Osteoblast (primary cell): ENCODE results near the gene IL17RC. TPM values are rescaled to one million over a fixed set of nuclear protein-coding genes. Genes with fewer than 3 reads are reported as not detected.

ENCODE experiments used
- DNase-seq: peaks from one replicate; pipeline ENCODE4 v3.0.0; 2011; ENCODE audit warnings: low spot score, mixed read lengths; ENCODE audit not compliant: insufficient read length; ENCODE audit errors: missing footprints
- H2AFZ ChIP-seq: 2 replicates; pipeline ENCODE4 v1.6.0; 2011; ENCODE audit warnings: mild to moderate bottlenecking, low read length
- H3K27ac ChIP-seq: 2 replicates; pipeline ENCODE4 v1.5.1; 2011; ENCODE audit warnings: mild to moderate bottlenecking, low read depth, low read length, moderate library complexity
- H3K27me3 ChIP-seq: 2 replicates; pipeline ENCODE4 v1.6.0; 2012; ENCODE audit warnings: mild to moderate bottlenecking, control low read depth, inconsistent platforms, low read length, moderate library complexity; ENCODE audit not compliant: insufficient read depth
- H3K36me3 ChIP-seq: 2 replicates; pipeline ENCODE4 v1.5.1; 2011; ENCODE audit warnings: mild to moderate bottlenecking, low read length, control low read depth, moderate library complexity; ENCODE audit not compliant: insufficient read depth
- H3K4me1 ChIP-seq: 2 replicates; pipeline ENCODE4 v1.5.1; 2011; ENCODE audit warnings: mild to moderate bottlenecking, low read length, control low read depth, moderate library complexity; ENCODE audit not compliant: insufficient read depth
- H3K4me2 ChIP-seq: 2 replicates; pipeline ENCODE4 v1.6.0; 2011; ENCODE audit warnings: mild to moderate bottlenecking, low read length; ENCODE audit not compliant: insufficient read depth
- H3K4me3 ChIP-seq: fragments of 200-600 bp; sonication (generic); 3 replicates; pipeline ENCODE4 v1.5.1; 2012; ENCODE audit warnings: mild to moderate bottlenecking, low read length, inconsistent platforms; ENCODE audit not compliant: insufficient read depth
- H3K79me2 ChIP-seq: 2 replicates; pipeline ENCODE4 v1.6.0; 2012; ENCODE audit warnings: mild to moderate bottlenecking, low read length, control low read depth, inconsistent platforms; ENCODE audit not compliant: insufficient read depth
- H3K9me3 ChIP-seq: 2 replicates; pipeline ENCODE4 v1.5.1; 2011; ENCODE audit warnings: low read depth, low read length, control low read depth
- H4K20me1 ChIP-seq: 2 replicates; pipeline ENCODE4 v1.6.0; 2012; ENCODE audit warnings: mild to moderate bottlenecking, low read length, control low read depth; ENCODE audit not compliant: insufficient read depth
- total RNA-seq: library from RNA; depleted of rRNA; stranded (reverse); fragments of >200 nt; gene quantifications from 2 replicates; pipeline ENCODE4 v1.2.3, GENCODE V29; 2012
- TF ChIP-seq, protein P1 (sequence below): IDR thresholded peaks from 2 replicates; pipeline ENCODE4 v1.5.1; 2011; ENCODE audit warnings: mild to moderate bottlenecking, low read depth, low read length, moderate library complexity; ENCODE audit errors: extremely low read depth

IL17RC gene
- total RNA-seq, 1 donor = 47.0 TPM

DNA sequence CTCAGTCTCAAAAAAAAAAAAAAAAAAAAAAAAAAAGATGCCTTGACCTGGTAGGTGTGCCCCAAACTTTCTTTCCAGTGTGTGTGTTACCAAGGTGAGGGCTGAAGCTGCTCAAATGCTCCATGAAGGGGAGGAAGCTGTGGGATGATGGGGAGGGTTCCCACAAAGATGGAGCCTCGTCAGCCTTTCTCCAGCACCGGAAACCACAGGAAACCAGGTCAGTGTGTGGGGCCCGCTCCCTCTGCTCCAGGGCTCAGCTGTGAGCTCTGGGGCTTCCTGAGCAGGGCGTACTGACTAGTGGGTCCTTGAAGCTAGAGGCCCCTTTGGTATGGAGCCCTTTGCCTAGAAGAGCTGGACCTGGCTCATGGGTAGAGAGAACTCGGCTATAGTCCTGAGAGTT is 14.9 kb upstream of the IL17RC start:
- peaks cover 40% of the 10 kb centered on the region for H3K4me1 ChIP-seq
- H3K36me3 ChIP-seq = no peaks in the 10 kb centered on the region
- no peak for DNase-seq
- no peaks in the 10 kb centered on the region for H3K79me2 ChIP-seq
- no peak overlapping the region for H3K27ac ChIP-seq
- H4K20me1 ChIP-seq = no peaks in the 10 kb centered on the region
- H3K9me3 ChIP-seq = no peaks in the 10 kb centered on the region
- TF ChIP-seq, protein P1, sequence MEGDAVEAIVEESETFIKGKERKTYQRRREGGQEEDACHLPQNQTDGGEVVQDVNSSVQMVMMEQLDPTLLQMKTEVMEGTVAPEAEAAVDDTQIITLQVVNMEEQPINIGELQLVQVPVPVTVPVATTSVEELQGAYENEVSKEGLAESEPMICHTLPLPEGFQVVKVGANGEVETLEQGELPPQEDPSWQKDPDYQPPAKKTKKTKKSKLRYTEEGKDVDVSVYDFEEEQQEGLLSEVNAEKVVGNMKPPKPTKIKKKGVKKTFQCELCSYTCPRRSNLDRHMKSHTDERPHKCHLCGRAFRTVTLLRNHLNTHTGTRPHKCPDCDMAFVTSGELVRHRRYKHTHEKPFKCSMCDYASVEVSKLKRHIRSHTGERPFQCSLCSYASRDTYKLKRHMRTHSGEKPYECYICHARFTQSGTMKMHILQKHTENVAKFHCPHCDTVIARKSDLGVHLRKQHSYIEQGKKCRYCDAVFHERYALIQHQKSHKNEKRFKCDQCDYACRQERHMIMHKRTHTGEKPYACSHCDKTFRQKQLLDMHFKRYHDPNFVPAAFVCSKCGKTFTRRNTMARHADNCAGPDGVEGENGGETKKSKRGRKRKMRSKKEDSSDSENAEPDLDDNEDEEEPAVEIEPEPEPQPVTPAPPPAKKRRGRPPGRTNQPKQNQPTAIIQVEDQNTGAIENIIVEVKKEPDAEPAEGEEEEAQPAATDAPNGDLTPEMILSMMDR = no peak
- no peaks in the 10 kb centered on the region for H3K27me3 ChIP-seq
- H3K4me3 ChIP-seq = no peak overlapping the region
- no peak overlapping the region for H3K4me2 ChIP-seq
- H2AFZ ChIP-seq = peak overlapping the region; percentile 83

DNA sequence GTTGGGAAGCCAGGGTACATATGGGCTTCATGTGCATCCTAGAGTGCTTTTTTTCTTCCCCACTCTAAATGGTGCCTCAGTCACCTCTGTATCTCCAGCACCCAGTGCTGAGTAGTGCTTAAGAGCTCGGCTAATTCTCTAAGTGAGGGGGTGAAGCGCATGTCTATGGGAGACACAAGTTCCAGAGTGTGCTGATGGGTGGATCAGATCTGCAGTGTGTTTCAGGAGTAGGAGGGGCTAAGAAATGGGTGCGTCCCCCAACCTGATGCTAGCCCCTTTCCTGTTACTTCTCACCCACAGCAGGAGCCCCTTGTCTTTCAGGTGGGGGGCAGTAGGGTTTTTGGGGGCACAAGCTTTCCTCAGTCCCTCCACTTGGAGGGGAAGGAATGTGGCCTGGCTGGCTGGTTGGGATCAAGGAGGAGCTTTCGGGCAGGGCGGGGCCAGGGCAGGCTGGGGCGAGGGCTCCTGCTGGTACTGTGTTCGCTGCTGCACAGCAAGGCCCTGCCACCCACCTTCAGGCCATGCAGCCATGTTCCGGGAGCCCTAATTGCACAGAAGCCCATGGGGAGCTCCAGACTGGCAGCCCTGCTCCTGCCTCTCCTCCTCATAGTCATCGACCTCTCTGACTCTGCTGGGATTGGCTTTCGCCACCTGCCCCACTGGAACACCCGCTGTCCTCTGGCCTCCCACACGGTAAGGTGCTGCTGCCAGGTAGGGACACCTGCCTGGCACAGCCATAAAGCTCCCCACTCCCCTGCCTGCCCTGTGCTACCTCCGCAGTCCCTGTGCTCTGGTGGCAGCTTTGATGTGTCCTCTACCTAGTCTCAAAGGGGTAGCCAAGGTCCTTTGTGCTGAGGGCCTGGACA is 14.3 kb upstream of the IL17RC start, which contains the start of gene IL17RE:
Gene IL17RE (plus strand): TSS at position 477 of the 866 bp plus-strand sequence. CDS start 85 bp downstream, at position 562.
- TF ChIP-seq, protein P1 = no peak
- Histone ChIP-seq H3K79me2 (no peaks in the 10 kb centered on the region), H3K4me3 (peak within 1 kb of the TSS; percentile 48)

GRCh38 chr3:9903238-9903624 is 13.7 kb upstream of the IL17RC start:
- Histone ChIP-seq H3K9me3 (no peaks in the 10 kb centered on the region), H3K27me3 (no peaks in the 10 kb centered on the region), H3K4me1 (peaks cover 31% of the 10 kb centered on the region), H2AFZ (peak overlapping the region; percentile 83), H3K4me3 (peak overlapping the region; percentile 48), H4K20me1 (no peaks in the 10 kb centered on the region), H3K27ac (peak overlapping the region; percentile 67), H3K4me2 (peak overlapping the region; percentile 81), H3K79me2 (no peaks in the 10 kb centered on the region), H3K36me3 (no peaks in the 10 kb centered on the region)
- TF ChIP-seq, protein P1 = no peak
- DNase-seq = no peak

More for the DNA sequence above, 14.3 kb upstream of the IL17RC start, which contains the start of gene IL17RE:
- peaks cover 33% of the 10 kb centered on the region for H3K4me1 ChIP-seq
- H3K9me3 ChIP-seq = no peaks in the 10 kb centered on the region
- DNase-seq = no peak
- no peaks in the 10 kb centered on the region for H4K20me1 ChIP-seq
- peak within 1 kb of the TSS; percentile 67 for H3K27ac ChIP-seq
- peak within 1 kb of the TSS; percentile 83 for H2AFZ ChIP-seq
- H3K27me3 ChIP-seq = no peaks in the 10 kb centered on the region
- no peaks in the 10 kb centered on the region for H3K36me3 ChIP-seq
- H3K4me2 ChIP-seq = peak within 1 kb of the TSS; percentile 81

DNA sequence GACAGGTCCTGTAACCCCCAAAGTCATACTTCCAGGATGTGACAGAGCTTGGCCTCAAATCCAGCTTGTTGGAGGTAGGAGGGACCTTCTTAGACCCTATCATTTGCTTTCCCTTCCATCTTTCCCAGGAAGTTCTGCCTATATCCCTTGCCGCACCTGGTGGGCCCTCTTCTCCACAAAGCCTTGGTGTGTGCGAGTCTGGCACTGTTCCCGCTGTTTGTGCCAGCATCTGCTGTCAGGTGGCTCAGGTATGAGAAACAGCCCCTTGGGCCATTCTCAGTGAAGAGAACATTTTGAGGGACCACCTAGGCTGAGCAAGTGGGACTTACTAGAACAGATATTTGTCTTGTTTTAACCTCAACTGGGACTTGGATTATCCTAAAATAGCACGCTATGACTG is 13.0 kb upstream of the IL17RC start:
- Histone ChIP-seq H3K4me2 (peak overlapping the region; percentile 81), H3K27ac (peak overlapping the region; percentile 67), H3K27me3 (no peaks in the 10 kb centered on the region), H3K9me3 (no peaks in the 10 kb centered on the region), H3K4me1 (peaks cover 26% of the 10 kb centered on the region), H2AFZ (peak overlapping the region; percentile 83), H3K36me3 (no peaks in the 10 kb centered on the region), H3K79me2 (no peaks in the 10 kb centered on the region), H4K20me1 (no peaks in the 10 kb centered on the region), H3K4me3 (no peak overlapping the region)
- no peak for DNase-seq
- TF ChIP-seq, protein P1 = no peak
